Gastroesophageal sphincter (tissue), 3 donors: ENCODE data around the gene CALY.

Experiments used
- POLR2AphosphoS5 ChIP-seq: sonication (generic); formaldehyde crosslinking; IDR thresholded peaks from one replicate; pipeline ENCODE4 v1.6.1; 2017; ENCODE audit warnings: antibody characterized with exemption
- TF ChIP-seq, protein P1 (sequence below), 4 experiments: fragments of 200-600 bp in 2 of 4; fragments of 450-650 bp in 2 of 4; sonication (generic) in 1 of 4; IDR thresholded peaks; one replicate each; pipeline ENCODE4 v1.5.1; 2017 to 2019; ENCODE audit warnings: antibody characterized with exemption in 4 of 4, mild to moderate bottlenecking in 2 of 4, moderate library complexity in 2 of 4

DNA sequence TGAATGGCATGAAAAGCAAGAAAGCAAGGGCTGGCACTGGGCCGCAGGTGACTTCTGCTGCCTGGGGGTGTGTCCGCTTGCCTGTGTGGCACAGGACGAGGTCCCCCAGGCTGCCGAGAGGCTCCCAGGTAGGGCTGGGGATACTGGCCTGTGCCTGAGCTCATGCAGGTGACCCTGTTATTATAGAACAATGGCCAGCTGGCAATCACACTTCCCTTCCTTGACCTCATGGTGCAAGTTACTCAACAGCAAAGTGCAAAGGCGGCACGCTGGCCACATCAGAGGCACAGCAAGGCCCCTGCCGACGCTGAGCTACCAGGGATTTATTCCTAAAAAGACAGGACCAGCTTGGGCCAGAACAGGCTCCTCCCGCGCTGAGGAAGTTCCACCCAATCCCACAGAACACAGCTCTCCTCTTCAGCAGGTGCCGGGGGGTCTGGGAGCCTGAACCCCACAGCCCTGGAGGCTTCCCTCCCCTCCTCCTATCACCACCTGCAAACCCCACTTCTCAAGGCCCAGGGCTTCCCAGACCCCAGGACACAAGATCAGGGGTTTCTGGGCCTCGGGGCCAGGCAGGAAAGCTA lies 58.6 kb downstream of the CALY start:
- TF ChIP-seq, protein P1, sequence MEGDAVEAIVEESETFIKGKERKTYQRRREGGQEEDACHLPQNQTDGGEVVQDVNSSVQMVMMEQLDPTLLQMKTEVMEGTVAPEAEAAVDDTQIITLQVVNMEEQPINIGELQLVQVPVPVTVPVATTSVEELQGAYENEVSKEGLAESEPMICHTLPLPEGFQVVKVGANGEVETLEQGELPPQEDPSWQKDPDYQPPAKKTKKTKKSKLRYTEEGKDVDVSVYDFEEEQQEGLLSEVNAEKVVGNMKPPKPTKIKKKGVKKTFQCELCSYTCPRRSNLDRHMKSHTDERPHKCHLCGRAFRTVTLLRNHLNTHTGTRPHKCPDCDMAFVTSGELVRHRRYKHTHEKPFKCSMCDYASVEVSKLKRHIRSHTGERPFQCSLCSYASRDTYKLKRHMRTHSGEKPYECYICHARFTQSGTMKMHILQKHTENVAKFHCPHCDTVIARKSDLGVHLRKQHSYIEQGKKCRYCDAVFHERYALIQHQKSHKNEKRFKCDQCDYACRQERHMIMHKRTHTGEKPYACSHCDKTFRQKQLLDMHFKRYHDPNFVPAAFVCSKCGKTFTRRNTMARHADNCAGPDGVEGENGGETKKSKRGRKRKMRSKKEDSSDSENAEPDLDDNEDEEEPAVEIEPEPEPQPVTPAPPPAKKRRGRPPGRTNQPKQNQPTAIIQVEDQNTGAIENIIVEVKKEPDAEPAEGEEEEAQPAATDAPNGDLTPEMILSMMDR (IDR thresholded peaks at IDR 0.05), result no peak
- no peak for TF ChIP-seq POLR2AphosphoS5
